ENCODE data around the gene UNK.

- TF ChIP-seq CTCF (IDR thresholded peaks at IDR 0.05), result no peak
- TF ChIP-seq POLR2A (IDR thresholded peaks at IDR 0.05; ENCODE audit: low read depth), result no peak
- no peak for TF ChIP-seq EP300 (IDR thresholded peaks at IDR 0.05)
These were observed 25.1 kb upstream of the UNK start for GRCh38 chr17:75759457-75759856.

Measured in esophagus muscularis mucosa (tissue), 4 donors.